Activated CD4-positive, alpha-beta T cell treated with anti-CD3 and anti-CD28 coated beads, Interleukin-2, Interleukin-6, amounts not matched to agents 100 ng/mL and 50 ng/mL, durations not matched to agents 16 hours and 8 hours (primary cell): ENCODE data around the gene COPG1.
"Not testable (repeated sequence)": the region's sequence is repeated elsewhere in the genome, so short reads cannot be mapped to it uniquely, and the experiment has no call there.

Source experiments
- DNase-seq: peaks from one replicate; pipeline ENCODE4 v3.0.0-alpha.2; 2020

The COPG1 gene

DNA sequence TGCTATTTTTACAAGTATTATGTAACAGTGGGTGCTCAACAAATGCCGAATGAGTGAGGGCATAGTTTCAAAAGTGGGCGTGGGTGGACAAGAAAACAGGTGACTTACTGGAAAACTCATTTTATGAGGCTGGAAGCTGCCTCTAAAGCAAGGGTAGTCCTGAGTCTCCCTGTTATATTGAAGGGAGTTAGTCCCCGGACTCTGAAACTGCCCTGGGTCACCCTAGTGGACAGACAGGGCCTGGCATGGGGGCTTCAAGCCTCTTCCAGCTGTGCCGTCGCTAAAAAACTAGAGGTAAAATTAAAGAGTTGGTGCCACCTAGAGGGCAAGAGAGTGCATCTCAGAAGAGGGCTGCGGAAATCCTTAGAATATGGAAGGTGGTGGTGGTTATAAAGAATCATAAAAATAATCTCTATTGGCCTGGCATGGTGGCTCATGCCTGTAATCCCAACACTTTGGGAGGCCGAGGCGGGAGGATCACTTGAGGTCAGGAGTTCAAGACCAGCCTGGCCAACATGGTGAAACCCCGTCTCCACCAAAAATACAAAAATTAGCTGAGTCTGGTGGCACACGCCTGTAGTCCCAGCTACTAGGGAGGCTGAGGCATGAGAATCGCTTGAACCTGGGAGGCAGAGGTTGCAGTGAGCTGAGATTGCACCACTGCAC lies 3.6 kb upstream of the COPG1 start:
- peak; percentile 86 for DNase-seq

DNA sequence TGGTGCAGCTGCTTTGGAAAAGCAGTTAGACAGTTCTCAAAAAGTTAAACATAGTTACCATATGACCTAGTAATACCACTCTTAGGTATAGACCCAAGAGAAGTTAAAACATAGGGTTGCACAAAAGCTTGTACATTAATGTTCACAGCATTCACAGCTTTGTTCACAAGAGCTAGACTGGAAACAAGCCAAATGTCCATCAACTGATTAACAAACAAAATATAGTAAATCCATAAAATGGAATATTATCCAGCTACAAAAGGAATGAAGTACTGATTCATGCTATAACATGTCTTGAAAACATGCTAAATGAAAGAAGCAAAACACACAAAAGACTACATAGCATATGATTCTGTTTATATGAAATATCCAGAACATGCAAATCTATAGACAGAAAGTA lies 2.8 kb upstream of the COPG1 start:
- no peak for DNase-seq

DNA sequence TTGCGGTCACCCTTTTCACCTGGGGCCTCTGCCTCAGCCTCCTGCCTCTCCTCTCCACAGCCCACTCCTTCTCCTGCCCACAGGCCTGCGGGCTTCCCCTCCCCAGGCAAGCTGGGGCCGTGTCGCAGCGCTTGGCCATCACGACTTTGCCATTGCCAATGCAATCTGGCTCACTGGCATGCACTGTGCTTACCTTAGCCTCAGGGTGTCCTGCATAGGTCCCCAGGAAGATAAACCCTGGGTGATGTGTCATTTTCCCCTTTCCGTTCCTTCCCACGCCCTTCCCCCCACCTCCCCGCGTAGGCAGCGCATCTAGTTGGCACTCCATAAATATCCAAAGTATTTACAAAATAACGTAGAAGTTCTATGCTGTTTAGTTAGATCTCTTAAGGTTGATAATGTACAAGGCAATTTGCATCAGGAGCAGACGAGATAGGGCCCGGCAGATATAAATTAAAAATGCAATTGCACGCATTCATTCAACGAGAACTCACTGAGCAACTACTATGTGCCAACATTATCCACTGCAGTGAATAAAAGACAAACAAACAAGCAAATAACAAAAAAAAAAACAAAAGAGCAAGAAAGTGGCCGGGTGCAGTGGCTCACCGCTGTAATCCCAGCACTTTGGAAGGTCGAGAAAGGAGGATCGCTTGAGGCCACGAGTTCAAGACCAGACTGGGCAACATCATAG lies 973 bp upstream of the COPG1 start:
- DNase-seq = no peak

DNA sequence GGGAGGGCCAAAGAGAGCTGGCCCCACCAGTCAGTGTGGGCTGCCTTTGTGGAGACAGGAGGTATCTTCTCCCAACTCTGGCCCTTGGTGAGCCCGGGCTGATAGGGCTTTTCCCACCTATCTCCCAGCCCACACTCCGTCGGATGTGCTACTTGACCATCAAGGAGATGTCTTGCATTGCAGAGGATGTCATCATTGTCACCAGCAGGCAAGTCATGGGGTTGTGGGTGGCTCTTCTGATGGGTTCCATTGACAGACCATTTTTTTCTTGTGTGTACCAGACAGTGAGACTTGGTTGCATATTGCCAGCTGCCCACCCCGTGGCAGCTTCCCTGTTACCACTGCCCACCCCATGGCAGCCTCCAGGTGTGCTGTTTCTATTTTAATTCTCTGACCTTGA lies 3.3 kb downstream of the COPG1 start:
- DNase-seq = no peak

DNA sequence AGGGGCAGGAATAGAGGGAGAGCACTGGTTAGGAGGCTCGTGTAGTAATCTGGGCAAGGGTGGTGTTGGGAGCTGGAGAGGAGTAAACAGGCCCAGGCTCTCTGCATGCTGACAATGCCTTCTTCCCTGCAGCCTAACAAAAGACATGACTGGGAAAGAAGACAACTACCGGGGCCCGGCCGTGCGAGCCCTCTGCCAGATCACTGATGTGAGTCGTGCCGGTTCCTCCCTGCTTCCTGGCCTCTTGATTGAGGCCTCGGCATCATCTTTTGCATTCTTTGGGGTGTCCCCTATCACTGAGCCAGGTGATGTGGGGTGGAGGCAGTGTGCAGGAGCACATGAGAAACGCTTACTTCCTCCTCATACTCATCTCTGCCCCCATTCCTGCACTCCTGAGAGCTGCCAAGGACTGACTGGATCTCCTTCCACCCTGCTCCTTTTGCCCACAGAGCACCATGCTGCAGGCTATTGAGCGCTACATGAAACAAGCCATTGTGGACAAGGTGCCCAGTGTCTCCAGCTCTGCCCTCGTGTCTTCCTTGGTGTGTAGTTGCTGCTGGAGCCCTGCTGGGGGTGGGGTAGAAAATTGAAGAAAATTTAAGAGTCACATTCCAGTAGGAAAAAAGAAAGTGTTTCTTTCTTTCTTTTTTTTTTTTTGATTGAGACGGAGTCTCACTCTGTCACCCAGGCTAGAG lies 5.3 kb downstream of the COPG1 start:
- DNase-seq = no peak

DNA sequence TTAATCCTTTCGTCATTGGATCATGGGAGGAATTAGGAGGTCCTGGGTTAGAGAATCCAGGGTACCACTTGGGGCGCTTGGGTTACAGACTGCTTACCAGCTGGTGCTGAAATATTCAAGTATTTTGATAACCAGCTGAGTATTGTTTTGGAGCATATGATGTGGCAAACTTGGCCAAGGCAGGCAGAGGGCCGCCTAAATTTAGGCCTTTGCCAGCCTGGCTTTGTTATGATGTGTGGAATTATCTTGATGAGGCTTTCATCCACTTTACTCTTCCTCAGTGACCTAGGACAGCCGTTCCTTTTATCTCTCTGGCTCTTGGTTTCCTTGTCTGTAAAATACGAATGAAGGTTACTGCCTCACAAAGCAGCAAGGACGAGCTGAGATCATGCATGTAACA lies 6.9 kb downstream of the COPG1 start:
- no peak for DNase-seq

DNA sequence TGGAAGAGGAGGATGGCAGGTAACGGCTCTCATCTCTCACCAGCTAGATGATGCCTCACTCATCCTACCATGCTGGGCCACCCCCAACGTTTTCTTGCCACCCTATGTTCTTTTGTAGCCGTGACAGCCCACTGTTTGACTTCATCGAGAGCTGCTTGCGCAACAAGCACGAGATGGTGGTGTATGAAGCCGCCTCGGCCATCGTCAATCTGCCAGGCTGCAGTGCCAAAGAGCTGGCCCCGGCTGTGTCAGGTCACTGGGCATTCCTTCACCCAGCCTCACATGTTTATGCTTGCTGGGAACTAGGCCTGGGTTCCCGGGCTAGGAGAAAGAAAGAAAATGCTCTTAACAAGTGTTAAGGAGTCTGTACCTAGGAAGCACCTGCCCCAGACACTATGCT lies 8.2 kb downstream of the COPG1 start:
- no peak for DNase-seq

DNA sequence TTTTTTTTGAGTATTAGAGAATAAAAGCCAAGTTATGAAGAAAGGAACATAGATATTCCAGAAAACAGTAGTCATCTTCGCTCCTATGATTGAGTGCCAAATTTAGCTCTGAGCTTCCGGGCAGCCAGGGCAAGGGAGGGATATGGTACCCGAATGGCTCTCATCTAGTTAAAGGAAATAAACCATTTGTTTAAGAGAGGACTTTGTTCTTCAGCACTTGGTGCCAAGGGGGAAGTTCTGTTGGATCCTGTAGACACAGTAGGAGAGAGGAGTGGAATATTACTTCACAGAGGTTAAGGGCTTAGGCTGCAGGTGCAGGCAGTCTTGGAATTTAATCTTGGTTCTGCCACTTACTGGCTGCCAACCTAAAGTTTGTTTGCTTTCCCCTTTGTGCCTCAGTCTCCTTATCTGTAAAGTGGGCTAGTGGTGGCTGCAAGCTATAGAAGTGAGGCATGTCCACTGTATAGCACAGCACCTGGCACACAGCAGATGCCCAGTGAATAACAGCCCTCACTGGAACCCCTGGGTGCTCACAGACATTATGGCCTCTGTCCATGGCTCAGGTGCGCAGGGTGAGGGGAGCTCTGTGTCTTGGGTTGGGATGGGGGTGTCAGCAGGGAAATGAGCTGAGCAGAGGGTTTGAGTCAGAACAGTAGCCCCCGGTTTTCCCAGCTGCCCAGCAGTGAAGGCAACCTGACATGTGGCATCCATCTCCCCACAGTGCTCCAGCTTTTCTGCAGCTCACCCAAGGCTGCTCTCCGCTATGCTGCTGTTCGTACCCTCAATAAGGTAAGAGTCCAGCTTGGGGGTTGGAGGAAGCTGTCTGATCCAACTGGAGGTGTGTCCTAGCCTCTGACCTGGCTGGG lies 10.4 kb downstream of the COPG1 start:
- no peak for DNase-seq

DNA sequence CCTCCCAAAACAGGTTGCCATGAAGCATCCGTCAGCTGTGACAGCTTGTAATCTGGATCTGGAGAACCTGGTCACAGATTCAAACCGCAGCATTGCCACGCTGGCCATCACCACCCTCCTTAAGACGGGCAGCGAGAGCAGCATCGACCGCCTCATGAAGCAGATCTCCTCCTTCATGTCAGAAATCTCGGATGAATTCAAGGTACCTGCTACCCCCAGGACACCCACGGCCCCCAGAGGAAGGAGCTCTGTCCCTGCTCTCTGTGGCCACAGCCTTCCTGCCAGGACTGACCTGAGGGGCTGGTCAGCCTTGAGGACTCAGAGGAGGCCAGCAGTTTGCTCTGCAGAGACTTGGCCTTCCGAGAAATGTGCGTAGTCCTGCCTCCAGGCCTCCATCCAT lies 11.2 kb downstream of the COPG1 start:
- no peak for DNase-seq

DNA sequence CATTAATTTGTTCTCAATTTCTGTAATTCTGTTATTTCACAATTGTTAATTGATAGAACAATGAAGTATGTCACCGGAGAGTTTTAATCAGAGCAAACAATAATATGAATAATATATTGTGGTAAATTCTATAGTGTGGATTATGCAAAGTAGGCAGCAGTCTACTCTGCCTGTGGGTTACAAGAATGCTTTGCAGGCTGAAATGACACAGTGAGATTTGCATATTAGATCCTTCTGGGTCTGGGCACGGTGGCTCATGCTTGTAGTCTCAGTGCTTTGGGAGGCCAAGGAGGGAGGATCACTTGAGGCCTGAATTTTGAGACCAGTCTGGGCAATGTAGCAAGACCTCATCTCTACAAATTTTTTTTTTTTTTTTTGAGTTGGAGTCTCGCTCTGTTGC lies 12.5 kb downstream of the COPG1 start:
- no peak for DNase-seq

DNA sequence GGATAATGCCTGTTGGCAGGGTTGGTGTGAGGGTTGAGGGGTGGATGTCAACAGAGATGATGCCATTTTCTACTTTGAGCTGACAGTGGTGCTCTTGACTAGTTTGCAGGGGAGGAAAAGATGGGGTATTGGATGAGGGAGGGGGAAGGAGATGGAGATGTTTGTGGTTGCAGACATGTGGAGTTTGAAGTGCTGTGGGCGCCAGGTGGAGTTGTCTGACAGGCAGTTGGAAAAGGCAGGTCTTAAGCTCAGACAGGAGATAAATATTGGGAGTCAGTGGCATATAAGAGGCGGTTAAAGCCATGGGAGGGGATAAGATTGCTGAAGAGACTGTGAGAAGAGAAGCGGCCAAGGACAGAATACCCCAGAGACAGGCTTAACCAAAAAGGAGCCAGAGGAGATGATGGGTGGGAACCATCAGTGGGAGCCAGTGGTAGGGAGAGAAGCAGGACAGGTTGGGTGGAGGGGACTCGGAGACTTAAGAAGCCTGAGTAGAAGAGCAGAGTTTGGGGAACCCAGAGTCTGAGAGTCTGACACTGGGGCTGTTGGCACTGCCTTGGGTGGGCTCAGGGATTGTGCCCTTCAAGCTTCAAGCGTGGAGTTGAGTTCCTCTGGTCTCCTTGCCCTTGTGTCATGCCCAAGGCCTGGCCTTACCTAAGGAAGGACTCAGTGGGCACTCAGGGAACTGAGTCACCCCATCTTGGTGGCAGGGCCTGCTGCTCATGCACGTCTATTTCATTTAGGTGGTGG lies 13.9 kb downstream of the COPG1 start:
- no peak for DNase-seq

DNA sequence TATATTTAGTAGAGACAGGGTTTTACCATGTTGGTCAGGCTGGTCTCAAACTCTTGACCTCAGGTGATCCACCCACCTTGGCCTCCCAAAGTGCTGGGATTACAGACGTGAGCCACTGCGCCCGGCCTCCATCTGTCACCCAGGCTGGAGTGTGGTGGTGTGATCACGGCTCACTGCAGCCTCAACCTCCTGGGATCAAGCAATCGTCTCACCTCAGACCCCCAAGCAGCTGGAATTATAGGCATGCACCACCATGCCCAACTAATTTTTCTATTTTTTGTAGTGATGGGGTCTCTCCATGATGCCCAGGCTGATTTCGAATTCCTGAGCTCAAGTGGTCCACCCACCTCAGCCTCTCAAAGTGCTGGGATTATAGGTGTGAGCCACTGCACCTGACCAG lies 15.6 kb downstream of the COPG1 start:
- not testable (repeated sequence) for DNase-seq

DNA sequence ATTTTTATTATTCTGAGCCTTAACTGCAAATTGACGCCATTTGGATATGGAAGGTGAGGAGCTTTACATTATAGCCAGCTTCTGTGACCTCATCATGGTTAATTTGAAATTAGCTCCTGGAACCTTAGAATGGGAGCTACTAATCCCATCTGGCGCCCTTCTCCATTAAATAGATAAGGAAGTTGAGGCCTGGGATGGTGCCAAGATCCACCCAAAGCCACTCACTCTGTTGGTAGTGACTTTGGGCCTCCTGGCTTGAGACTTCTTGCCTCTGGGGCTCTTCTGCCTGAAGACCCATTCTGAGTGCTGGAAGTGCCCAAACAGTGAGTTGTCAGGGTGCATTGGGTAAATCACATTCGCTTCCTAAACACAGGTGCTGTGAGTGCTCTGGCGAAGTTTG lies 17.2 kb downstream of the COPG1 start:
- no peak for DNase-seq

DNA sequence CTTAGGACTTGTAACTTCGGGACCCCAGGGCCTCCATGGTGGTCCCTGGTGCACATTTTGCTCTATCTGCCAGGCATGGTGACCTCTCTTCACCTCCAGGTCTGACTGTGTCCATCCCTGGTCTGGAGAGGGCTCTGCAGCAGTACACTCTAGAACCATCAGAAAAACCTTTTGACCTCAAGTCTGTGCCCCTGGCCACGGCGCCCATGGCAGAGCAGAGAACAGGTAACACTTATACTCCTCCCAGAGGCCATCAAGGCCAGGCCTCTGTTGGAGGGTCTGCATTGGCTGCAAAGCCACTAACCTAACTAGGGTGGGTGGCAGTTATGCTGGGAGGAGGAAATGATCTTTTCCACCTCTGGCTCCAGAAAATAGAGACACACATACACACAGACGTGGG lies 19.0 kb downstream of the COPG1 start:
- DNase-seq = no peak

DNA sequence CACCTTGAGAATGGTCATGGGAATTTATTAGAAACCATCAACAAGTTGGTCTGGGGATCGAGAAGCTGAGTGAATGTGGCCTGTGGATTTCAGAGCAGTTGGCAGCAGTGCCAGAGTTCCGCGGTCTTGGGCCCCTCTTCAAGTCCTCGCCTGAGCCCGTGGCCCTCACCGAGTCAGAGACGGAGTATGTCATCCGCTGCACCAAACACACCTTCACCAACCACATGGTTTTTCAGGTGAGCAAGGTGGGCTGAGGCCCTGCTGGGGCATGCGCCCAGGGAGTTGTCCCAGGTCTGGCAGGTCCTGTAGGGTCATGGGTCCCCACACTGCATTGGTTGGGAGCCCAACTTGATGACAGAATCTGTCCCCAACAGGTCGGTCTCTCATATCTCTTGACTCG lies 22.3 kb downstream of the COPG1 start:
- DNase-seq = no peak

DNA sequence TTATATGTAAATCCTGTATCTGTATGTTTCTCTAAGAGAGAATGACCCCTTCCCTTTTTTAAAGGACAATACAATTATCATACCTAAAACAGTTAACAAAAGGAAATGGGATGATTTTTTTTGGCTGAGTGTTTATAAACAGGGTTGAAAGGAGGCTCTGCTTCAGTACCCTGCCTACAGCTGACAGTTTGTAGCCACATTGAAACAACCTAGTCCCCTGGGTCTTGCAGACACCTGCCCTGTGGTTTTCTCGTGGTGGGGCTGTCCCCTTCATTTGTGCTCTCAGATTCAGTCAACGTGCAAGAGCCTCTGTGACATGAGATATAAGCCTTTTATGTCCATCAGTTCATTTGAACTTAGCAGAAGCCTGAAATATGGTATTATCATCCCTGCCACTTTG lies 27.0 kb downstream of the COPG1 start:
- peak; percentile 42 for DNase-seq

DNA sequence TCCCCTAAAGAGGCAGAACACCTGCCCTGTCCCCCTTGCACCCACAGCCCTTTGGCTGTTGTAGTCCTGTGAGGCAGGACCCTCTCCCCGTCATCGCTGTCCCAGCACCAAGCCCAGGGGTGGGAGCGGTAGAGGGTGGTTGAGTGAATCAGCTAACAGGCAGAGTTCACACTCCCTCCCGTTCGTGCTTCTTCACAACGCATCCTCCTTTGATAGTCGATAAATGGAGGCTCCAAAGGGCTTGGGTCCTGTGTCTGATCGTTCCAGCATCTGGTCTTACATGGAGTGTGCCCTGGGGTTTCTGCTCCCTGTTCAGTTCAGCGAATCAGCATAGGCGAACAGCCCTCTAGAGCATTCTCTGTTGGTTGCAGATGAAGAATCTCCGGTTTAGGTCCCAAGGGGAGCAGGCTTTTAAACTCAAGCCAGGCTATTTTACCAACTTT lies 28.4 kb downstream of the COPG1 start:
- DNase-seq = no peak

DNA sequence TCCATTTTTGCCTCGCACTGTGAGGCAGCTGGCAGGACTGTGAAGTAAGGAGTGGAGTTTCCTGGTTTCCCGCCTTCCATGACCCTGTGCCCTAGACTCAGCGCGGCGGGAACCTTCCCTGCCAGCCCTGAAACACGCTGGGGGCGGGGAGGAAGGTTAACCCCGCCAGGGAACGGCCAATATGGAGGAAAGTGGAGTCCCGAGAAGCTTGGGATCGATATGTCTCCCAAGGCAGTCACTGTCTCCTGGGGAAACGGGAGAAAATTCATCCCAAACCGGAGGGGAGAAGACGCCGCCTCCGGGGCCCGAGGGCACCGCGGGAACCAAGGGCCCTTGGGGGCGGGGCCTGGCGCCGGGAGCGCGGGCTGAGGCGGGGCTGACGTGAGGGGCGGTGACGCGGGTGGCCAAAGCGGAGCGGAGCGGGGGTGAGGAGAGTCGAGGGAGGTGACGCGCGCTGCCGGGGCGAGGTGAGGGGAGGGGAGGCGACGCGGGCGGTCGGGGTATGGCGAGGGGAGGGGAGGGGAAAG lies 29.1 kb downstream of the COPG1 start, which contains the start of gene HMCES:
Gene HMCES (plus strand): TSS at position 432 of the 527 bp plus-strand sequence. CDS start 863 bp downstream, outside the sequence.
- peak; percentile 96 for DNase-seq

DNA sequence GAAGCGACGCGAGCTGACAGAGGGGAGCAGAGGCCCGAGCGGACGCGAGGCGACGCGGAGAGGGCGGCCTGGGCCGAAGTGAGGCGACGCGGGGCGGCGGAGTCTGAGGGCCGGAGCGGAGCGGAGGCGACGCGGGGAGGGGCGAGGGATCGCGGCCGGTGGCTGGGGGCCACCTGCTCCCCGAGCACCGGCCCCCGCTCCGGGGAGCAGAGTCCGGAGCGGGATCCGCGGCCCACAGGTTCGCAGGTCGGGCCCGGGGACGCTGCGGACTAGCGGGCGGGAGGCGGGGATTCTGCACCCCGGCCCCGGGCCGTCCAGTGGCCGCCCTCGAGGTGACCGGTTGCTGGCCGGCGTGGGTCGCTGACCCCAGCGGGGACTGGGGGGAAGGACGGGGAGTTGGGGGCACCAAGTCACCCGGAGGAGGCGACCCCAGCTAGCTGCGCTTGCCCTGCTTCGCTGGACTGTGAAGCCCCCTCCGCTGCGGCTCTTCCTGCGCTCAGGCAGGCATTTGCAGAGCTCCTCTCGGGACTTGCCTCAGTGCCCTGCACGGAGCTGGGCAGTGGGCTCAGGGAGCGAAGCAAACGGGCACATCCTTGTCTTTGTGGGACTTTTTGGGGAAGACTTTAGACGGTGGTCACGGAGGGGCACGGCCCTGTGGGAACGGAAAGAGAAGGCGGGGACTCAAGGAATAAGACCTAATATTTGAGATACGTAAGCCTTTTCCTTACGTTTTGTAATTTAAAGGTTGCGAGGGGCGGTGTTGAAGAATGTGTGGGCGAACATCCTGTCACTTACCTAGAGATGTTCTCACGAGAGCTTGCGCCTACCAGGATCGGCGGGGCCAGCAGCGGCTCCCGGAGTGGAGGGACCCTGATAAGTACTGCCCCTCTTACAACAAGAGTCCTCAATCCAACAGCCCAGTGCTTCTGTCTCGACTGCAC lies 29.8 kb downstream of the COPG1 start:
- DNase-seq = peak; percentile 66

DNA sequence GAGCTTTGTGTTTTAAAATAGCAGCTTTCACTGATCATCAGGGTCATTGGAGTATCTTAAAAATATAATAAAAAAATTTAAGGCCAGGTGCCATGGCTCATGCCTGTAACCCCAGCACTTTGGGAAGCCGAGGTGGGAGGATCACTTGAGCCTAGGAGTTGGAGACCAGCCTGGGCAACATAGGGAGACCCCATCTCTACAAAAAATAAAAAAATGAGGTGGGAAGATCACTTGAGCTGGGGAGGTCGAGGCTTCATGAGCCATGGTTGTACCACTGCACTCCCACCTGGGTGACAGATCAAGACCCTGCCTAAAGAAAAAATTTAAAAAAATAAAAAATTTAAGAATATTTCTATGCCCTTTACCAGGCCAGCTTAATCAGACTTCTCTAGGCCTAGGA lies 30.8 kb downstream of the COPG1 start:
- no peak for DNase-seq

DNA sequence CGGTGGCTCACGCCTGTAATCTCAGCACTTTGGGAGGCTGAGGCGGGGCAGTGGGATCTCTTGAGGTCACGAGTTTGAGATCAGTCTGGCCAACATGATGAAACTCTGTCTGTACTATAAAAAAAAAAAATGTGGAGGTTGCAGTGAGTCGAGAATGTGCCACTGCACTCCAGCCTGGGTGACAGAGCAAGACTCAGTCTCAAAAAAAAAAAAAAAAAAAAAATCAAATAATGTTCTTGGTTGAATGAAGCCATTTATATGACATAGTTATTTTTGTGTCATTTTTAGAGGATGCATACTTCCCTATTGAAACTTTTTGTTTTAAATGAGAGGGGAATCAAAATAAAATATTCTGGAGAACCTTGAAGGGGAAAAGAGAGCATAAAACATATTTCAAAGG lies 32.3 kb downstream of the COPG1 start:
- no peak for DNase-seq
